Measurements from ENCODE around the gene PDE9A.

- TF ChIP-seq, protein P1, sequence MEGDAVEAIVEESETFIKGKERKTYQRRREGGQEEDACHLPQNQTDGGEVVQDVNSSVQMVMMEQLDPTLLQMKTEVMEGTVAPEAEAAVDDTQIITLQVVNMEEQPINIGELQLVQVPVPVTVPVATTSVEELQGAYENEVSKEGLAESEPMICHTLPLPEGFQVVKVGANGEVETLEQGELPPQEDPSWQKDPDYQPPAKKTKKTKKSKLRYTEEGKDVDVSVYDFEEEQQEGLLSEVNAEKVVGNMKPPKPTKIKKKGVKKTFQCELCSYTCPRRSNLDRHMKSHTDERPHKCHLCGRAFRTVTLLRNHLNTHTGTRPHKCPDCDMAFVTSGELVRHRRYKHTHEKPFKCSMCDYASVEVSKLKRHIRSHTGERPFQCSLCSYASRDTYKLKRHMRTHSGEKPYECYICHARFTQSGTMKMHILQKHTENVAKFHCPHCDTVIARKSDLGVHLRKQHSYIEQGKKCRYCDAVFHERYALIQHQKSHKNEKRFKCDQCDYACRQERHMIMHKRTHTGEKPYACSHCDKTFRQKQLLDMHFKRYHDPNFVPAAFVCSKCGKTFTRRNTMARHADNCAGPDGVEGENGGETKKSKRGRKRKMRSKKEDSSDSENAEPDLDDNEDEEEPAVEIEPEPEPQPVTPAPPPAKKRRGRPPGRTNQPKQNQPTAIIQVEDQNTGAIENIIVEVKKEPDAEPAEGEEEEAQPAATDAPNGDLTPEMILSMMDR (conservative IDR thresholded peaks at IDR 0.05) = no peak
- no peak for TF ChIP-seq EZH2 (IDR thresholded peaks at IDR 0.05; ENCODE audit: low read depth)
Measured at GRCh38 chr21:42732033-42732410, 78.6 kb downstream of the PDE9A start.
